Breast epithelium (tissue), 3 donors: Measurements from ENCODE around the gene UPK3B.
"Not testable (repeated sequence)": the region's sequence is repeated elsewhere in the genome, so short reads cannot be mapped to it uniquely, and the experiment has no call there.

Source experiments
- POLR2A ChIP-seq: fragments of 450-650 bp; IDR thresholded peaks from one replicate; pipeline ENCODE4 v1.6.1; 2016; ENCODE audit warnings: antibody characterized with exemption, mild to moderate bottlenecking, moderate library complexity
- POLR2AphosphoS5 ChIP-seq, 3 donors: sonication (generic); formaldehyde crosslinking; IDR thresholded peaks; one replicate each; pipeline ENCODE4 v1.6.1; 2017; ENCODE audit warnings: antibody characterized with exemption in 3 of 3
- TF ChIP-seq, protein P1 (sequence below), 3 donors: fragments of 450-650 bp; IDR thresholded peaks; one replicate each; pipeline ENCODE4 v1.5.1; 2016 to 2017; ENCODE audit warnings: antibody characterized with exemption in 3 of 3, mild to moderate bottlenecking in 3 of 3, moderate library complexity in 3 of 3

DNA sequence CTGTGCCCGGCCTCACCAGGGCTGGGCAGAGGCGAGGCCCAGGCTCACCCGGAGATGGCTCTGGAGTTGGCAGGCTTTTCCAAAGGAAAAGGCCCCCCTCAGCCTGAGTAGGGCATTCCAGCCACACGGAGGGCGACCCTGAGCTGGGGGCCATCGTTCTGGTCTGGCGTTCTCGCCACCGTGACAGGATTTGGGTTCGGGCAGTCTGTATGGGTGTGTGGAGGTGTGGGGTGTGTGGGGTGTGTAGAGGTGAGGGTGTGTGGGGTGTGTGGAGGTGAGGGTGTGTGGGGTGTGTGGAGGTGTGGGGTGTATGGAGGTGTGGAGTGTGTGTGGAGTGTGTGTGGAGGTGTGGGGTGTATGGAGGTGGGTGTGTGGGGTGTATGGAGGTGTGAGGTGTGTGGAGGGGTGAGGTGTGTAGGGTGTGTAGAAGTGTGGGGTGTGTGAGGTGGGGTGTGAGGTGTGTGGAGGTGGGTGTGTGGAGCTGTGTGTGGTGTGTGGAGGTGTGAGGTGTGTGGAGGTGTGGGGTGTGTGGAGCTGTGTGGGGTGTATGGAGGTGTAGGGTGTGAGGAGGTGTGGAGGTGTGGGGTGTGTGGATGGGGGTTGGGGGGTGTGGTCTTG, 11.7 kb upstream of the UPK3B start:
- TF ChIP-seq POLR2A; POLR2AphosphoS5 (IDR thresholded peaks at IDR 0.05): not testable (repeated sequence)
- TF ChIP-seq, protein P1, sequence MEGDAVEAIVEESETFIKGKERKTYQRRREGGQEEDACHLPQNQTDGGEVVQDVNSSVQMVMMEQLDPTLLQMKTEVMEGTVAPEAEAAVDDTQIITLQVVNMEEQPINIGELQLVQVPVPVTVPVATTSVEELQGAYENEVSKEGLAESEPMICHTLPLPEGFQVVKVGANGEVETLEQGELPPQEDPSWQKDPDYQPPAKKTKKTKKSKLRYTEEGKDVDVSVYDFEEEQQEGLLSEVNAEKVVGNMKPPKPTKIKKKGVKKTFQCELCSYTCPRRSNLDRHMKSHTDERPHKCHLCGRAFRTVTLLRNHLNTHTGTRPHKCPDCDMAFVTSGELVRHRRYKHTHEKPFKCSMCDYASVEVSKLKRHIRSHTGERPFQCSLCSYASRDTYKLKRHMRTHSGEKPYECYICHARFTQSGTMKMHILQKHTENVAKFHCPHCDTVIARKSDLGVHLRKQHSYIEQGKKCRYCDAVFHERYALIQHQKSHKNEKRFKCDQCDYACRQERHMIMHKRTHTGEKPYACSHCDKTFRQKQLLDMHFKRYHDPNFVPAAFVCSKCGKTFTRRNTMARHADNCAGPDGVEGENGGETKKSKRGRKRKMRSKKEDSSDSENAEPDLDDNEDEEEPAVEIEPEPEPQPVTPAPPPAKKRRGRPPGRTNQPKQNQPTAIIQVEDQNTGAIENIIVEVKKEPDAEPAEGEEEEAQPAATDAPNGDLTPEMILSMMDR (IDR thresholded peaks at IDR 0.05), result not testable (repeated sequence)
